OCI-LY3 (cell line): ENCODE data around the gene PDZK1IP1.
"Not testable (repeated sequence)": the region's sequence is repeated elsewhere in the genome, so short reads cannot be mapped to it uniquely, and the experiment has no call there.

Source experiments
- H2AFZ ChIP-seq: fragments of 200-600, 300-600 bp; shearing (Covaris generic); 2 replicates; pipeline ENCODE4 v1.6.0; 2014; ENCODE audit warnings: antibody characterized with exemption, low read depth, low read length
- H3K27ac ChIP-seq: fragments of 200-600, 300-600 bp; sonication (generic); 2 replicates; pipeline ENCODE4 v1.5.1; 2014; ENCODE audit warnings: mild to moderate bottlenecking, low read length, moderate library complexity, mixed read lengths
- H3K27me3 ChIP-seq: fragments of 200-600, 300-600 bp; sonication (generic); 2 replicates; pipeline ENCODE4 v1.6.1; 2014; ENCODE audit warnings: low read depth, low read length, mixed read lengths
- H3K36me3 ChIP-seq: fragments of 200-600, 300-600 bp; sonication (generic); replicated peaks from 2 replicates; pipeline ENCODE3; 2014; ENCODE audit warnings: low read depth, low read length, mixed read lengths
- H3K4me1 ChIP-seq: fragments of 300-600, 200-600 bp; sonication (generic); 2 replicates; pipeline ENCODE4 v1.6.1; 2014; ENCODE audit warnings: low read length, mixed read lengths
- H3K4me2 ChIP-seq: fragments of 200-600, 300-600 bp; sonication (generic); 2 replicates; pipeline ENCODE4 v1.6.1; 2014; ENCODE audit warnings: low read length, mixed read lengths
- H3K4me3 ChIP-seq: fragments of 300-600, 200-600 bp; sonication (generic); 2 replicates; pipeline ENCODE4 v1.5.1; 2014; ENCODE audit warnings: antibody characterized with exemption, mild to moderate bottlenecking, low read length, moderate library complexity
- H3K79me2 ChIP-seq: fragments of 300-600, 200-600 bp; shearing (Covaris generic); 2 replicates; pipeline ENCODE4 v1.6.1; 2014; ENCODE audit warnings: mild to moderate bottlenecking, low read length, mixed read lengths
- H3K9ac ChIP-seq: fragments of 300-600, 200-600 bp; shearing (Covaris generic); 2 replicates; pipeline ENCODE4 v1.6.0; 2014; ENCODE audit warnings: mild to moderate bottlenecking, low read length, moderate library complexity
- H3K9me3 ChIP-seq: fragments of 200-600, 300-600 bp; shearing (Covaris generic); 2 replicates; pipeline ENCODE4 v1.6.1; 2014; ENCODE audit warnings: low read length, mixed read lengths; ENCODE audit not compliant: insufficient read depth
- H4K20me1 ChIP-seq: fragments of 200-600, 300-600 bp; sonication (generic); 2 replicates; pipeline ENCODE4 v1.6.1; 2016; ENCODE audit warnings: low read length, mixed read lengths; ENCODE audit not compliant: insufficient read depth
- EZH2phosphoT487 ChIP-seq: fragments of 200-600 bp; shearing (Covaris generic); IDR thresholded peaks from 2 replicates; pipeline ENCODE4 v1.6.1; 2018; ENCODE audit warnings: antibody characterized with exemption, mixed run types, low read depth
- TF ChIP-seq, protein P1 (sequence below): fragments of 200-600, 300-600 bp; sonication (generic); IDR thresholded peaks from 2 replicates; pipeline ENCODE4 v1.5.1; 2014; ENCODE audit warnings: antibody characterized with exemption, low read length, low read depth

The PDZK1IP1 gene

DNA sequence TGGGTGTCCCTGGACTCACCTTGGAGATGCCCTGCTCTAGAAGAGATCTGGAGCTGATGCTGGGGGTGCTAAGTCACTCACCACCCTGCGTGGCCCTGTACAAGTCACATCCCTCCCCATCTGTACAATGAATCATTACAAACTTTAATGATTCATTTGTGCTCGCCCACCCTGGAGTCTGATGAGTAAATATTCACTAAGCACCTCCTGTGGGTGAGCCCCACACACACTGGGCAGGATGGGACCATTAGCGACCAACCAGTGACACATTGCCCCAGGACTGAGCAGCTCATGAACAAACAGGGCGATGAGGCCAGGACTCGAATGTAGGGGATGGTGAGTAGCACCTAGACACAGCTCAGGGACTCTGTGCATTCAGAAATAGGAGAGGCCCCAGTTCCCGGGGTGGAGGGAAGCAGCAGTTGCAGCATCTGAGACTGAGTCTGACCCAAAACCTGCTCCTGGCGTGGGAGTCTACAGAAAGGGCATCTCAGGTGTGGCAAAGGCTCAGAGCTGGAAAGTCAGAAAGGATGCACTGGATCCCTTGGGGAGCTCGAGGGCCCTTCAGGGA is 18.1 kb upstream of the PDZK1IP1 start:
- Histone ChIP-seq H3K27me3 (no peaks in the 10 kb centered on the region), H3K27ac (no peak overlapping the region), H3K79me2 (no peaks in the 10 kb centered on the region), H3K4me1 (peaks cover 9% of the 10 kb centered on the region), H2AFZ (no peak overlapping the region), H4K20me1 (no peaks in the 10 kb centered on the region), H3K4me3 (no peak overlapping the region), H3K9me3 (no peaks in the 10 kb centered on the region), H3K36me3 (no peaks in the 10 kb centered on the region), H3K9ac (no peak overlapping the region), H3K4me2 (no peak overlapping the region)
- TF ChIP-seq, protein P1, sequence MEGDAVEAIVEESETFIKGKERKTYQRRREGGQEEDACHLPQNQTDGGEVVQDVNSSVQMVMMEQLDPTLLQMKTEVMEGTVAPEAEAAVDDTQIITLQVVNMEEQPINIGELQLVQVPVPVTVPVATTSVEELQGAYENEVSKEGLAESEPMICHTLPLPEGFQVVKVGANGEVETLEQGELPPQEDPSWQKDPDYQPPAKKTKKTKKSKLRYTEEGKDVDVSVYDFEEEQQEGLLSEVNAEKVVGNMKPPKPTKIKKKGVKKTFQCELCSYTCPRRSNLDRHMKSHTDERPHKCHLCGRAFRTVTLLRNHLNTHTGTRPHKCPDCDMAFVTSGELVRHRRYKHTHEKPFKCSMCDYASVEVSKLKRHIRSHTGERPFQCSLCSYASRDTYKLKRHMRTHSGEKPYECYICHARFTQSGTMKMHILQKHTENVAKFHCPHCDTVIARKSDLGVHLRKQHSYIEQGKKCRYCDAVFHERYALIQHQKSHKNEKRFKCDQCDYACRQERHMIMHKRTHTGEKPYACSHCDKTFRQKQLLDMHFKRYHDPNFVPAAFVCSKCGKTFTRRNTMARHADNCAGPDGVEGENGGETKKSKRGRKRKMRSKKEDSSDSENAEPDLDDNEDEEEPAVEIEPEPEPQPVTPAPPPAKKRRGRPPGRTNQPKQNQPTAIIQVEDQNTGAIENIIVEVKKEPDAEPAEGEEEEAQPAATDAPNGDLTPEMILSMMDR: no peak
- no peak for TF ChIP-seq EZH2phosphoT487

DNA sequence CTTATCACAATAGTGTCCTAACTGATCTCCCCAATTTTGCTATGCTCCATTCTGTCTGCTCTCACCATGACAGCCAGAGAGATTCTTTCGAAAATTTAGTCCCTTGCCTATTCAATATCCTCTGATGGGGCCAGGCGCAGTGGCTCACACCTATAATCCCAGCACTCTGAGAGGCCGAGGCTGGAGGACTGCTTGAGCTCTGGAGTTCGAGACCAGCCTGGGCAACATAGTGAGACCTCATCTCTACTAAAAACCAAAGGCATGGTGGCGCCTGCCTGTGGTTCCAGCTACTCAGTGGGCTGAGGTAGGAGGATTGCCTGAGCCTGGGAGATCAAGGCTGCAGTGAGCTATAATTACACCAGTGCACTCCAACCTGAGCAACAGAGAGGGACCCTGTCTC is 16.1 kb upstream of the PDZK1IP1 start:
- H3K79me2 ChIP-seq: no peaks in the 10 kb centered on the region
- H3K27me3 ChIP-seq: 0 out of 2 replicates have a peak, but pooled peaks cover 3% of the 10 kb centered on the region
- no peak overlapping the region for H3K9ac ChIP-seq
- no peak for TF ChIP-seq EZH2phosphoT487
- TF ChIP-seq, protein P1: no peak
- H3K9me3 ChIP-seq: no peaks in the 10 kb centered on the region
- no peak overlapping the region for H3K4me2 ChIP-seq
- H2AFZ ChIP-seq: no peak overlapping the region
- no peak overlapping the region for H3K4me3 ChIP-seq
- no peaks in the 10 kb centered on the region for H3K36me3 ChIP-seq
- H4K20me1 ChIP-seq: no peaks in the 10 kb centered on the region
- peaks cover 9% of the 10 kb centered on the region for H3K4me1 ChIP-seq
- H3K27ac ChIP-seq: no peak overlapping the region

DNA sequence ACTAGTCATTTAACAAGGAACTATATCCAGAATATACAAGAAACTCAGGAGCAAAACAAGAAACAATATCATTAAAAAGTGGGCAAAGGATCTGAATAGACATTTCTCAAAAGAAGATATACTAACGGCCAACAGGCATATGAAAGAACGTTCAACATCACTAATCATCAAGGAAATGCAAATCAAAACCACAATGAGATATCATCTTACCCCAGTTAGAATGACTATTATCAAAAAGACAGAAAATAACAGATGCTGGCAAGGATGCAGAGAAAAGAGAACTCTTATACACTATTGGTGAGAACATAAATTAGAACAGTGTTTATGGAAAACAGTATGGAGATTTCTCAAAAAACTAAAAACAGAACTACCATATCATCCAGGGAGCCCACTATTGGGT is 13.7 kb upstream of the PDZK1IP1 start:
- not testable (repeated sequence) for H3K27ac ChIP-seq, H3K36me3 ChIP-seq, H3K79me2 ChIP-seq, H3K9ac ChIP-seq, H3K27me3 ChIP-seq, H2AFZ ChIP-seq, H3K4me1 ChIP-seq, H4K20me1 ChIP-seq, H3K4me2 ChIP-seq, H3K9me3 ChIP-seq, H3K4me3 ChIP-seq

DNA sequence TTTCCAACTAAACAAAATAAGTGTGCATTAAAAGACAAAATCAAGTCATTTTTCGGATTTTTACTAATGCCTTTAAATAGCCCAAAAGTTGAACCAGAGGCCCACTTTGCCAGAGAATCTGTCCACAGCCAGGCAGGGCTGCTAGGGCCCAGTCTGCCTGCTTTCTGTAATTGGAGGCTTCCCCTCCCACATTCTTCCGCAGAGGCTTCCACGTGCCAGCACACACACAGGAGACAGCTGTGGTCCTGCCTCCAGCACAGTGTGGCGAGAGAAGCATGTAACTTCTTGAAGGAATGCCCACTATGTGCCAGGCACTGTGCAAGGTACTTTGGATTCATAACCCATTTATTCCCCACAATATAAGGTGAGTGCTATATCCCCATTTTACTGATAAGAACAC is 11.3 kb upstream of the PDZK1IP1 start:
- no peak overlapping the region for H3K4me3 ChIP-seq
- no peaks in the 10 kb centered on the region for H4K20me1 ChIP-seq
- TF ChIP-seq, protein P1: no peak
- no peak for TF ChIP-seq EZH2phosphoT487
- H3K9ac ChIP-seq: no peak overlapping the region
- H3K4me1 ChIP-seq: peaks cover 3% of the 10 kb centered on the region; the same call in 1 of the 2 replicates
- no peak overlapping the region for H3K27ac ChIP-seq
- no peaks in the 10 kb centered on the region for H3K9me3 ChIP-seq
- no peaks in the 10 kb centered on the region for H3K79me2 ChIP-seq
- 0 out of 2 replicates have a peak, but pooled peaks cover 3% of the 10 kb centered on the region for H3K27me3 ChIP-seq
- no peak overlapping the region for H2AFZ ChIP-seq
- H3K4me2 ChIP-seq: no peak overlapping the region
- no peaks in the 10 kb centered on the region for H3K36me3 ChIP-seq
